HEK293 (cell line): ENCODE data around the gene TTLL3.

ENCODE experiments used
- CTCF ChIA-PET: fragments of 350-600 bp; formaldehyde crosslinking; extraction: SDS; loops from one replicate; lab custom pipeline; 2021; ENCODE audit warnings: antibody characterized with exemption; lab: Yijun Ruan, JAX
- POLR2A ChIA-PET: fragments of 300-600 bp; formaldehyde crosslinking; extraction: SDS; loops from one replicate; lab custom pipeline; 2020; ENCODE audit warnings: antibody characterized with exemption, inconsistent platforms; lab: Yijun Ruan, JAX
- H3K27ac ChIP-seq: fragments of 200-500 bp; sonication (Bioruptor generic); 2 replicates; pipeline ENCODE4 v1.5.1; 2014; ENCODE audit warnings: low read depth, low read length, control low read depth, inconsistent platforms; ENCODE audit errors: extremely low read depth
- H3K36me3 ChIP-seq, 2 experiments: fragments of 200-500 bp in 1 of 2; sonication (Bioruptor generic) in 1 of 2; 1 replicate in 1 of 2; 2 replicates in 1 of 2; pipeline ENCODE4 v1.5.1; 2014 to 2017; ENCODE audit warnings: inconsistent platforms in 2 of 2, low read length in 2 of 2; ENCODE audit not compliant: control insufficient read depth in 2 of 2, insufficient read depth in 1 of 2
- H3K4me1 ChIP-seq: fragments of 200-500 bp; sonication (Bioruptor generic); 2 replicates; pipeline ENCODE4 v1.5.1; 2014; ENCODE audit warnings: mild to moderate bottlenecking, low read length, inconsistent platforms; ENCODE audit not compliant: control insufficient read depth, insufficient read depth
- H3K4me3 ChIP-seq: 2 replicates; pipeline ENCODE4 v1.5.1; 2011; ENCODE audit warnings: low read depth, mild to moderate bottlenecking, control low read depth, low read length, moderate library complexity
- H3K9me3 ChIP-seq: fragments of 200-500 bp; sonication (Bioruptor generic); 2 replicates; pipeline ENCODE4 v1.5.1; 2014; ENCODE audit warnings: low read depth, low read length, inconsistent platforms; ENCODE audit not compliant: control insufficient read depth, insufficient read depth
- GLIS1 ChIP-seq: fragments of 450-650 bp; formaldehyde crosslinking; IDR thresholded peaks from 2 replicates; pipeline ENCODE4 v1.5.1; 2016; ENCODE audit warnings: missing biosample characterization, missing genetic modification characterization
- KLF8 ChIP-seq: fragments of 450-650 bp; formaldehyde crosslinking; IDR thresholded peaks from 2 replicates; pipeline ENCODE4 v1.5.1; 2016; ENCODE audit warnings: missing biosample characterization, missing genetic modification characterization
- SCRT2 ChIP-seq: fragments of 450-650 bp; formaldehyde crosslinking; IDR thresholded peaks from 2 replicates; pipeline ENCODE4 v1.5.1; 2016; ENCODE audit warnings: missing biosample characterization, missing genetic modification characterization
- ZBTB11 ChIP-seq: fragments of 450-650 bp; formaldehyde crosslinking; conservative IDR thresholded peaks from 2 replicates; pipeline ENCODE4 v1.5.1; 2016; ENCODE audit warnings: low read depth, missing biosample characterization, missing genetic modification characterization
- ZBTB44 ChIP-seq: fragments of 450-650 bp; IDR thresholded peaks from 2 replicates; pipeline ENCODE4 v1.5.1; 2018; ENCODE audit warnings: missing biosample characterization, mild to moderate bottlenecking, missing genetic modification characterization
- ZFHX2 ChIP-seq: fragments of 450-650 bp; formaldehyde crosslinking; conservative IDR thresholded peaks from 2 replicates; pipeline ENCODE4 v1.5.1; 2016; ENCODE audit warnings: missing biosample characterization, missing genetic modification characterization
- ZNF140 ChIP-seq: fragments of 450-650 bp; formaldehyde crosslinking; IDR thresholded peaks from 2 replicates; pipeline ENCODE4 v1.5.1; 2016; ENCODE audit warnings: missing biosample characterization, missing genetic modification characterization
- ZNF155 ChIP-seq: fragments of 450-650 bp; formaldehyde crosslinking; IDR thresholded peaks from 2 replicates; pipeline ENCODE4 v1.5.1; 2016; ENCODE audit warnings: missing biosample characterization, missing genetic modification characterization
- ZNF174 ChIP-seq: fragments of 450-650 bp; formaldehyde crosslinking; IDR thresholded peaks from 2 replicates; pipeline ENCODE4 v1.5.0; 2017; ENCODE audit warnings: missing biosample characterization, mild to moderate bottlenecking, missing genetic modification characterization
- ZNF223 ChIP-seq: fragments of 450-650 bp; formaldehyde crosslinking; IDR thresholded peaks from 2 replicates; pipeline ENCODE4 v1.5.1; 2016; ENCODE audit warnings: missing biosample characterization, missing genetic modification characterization
- ZNF26 ChIP-seq: fragments of 450-650 bp; formaldehyde crosslinking; IDR thresholded peaks from 2 replicates; pipeline ENCODE4 v1.5.1; 2016; ENCODE audit warnings: missing biosample characterization, missing genetic modification characterization
- ZNF280C ChIP-seq: fragments of 450-650 bp; formaldehyde crosslinking; IDR thresholded peaks from 2 replicates; pipeline ENCODE4 v1.5.1; 2016; ENCODE audit warnings: missing biosample characterization, missing genetic modification characterization
- ZNF639 ChIP-seq: fragments of 450-650 bp; formaldehyde crosslinking; IDR thresholded peaks from 2 replicates; pipeline ENCODE4 v1.5.1; 2016; ENCODE audit warnings: missing biosample characterization, missing genetic modification characterization
- ZNF704 ChIP-seq: fragments of 450-650 bp; formaldehyde crosslinking; IDR thresholded peaks from 2 replicates; pipeline ENCODE4 v1.5.1; 2016; ENCODE audit warnings: missing biosample characterization, missing genetic modification characterization
- ZSCAN30 ChIP-seq: fragments of 450-650 bp; IDR thresholded peaks from 2 replicates; pipeline ENCODE4 v1.5.1; 2018; ENCODE audit warnings: missing biosample characterization, mild to moderate bottlenecking, missing genetic modification characterization, moderate library complexity
- TF ChIP-seq, protein P1 (sequence below): fragments of 450-650 bp; formaldehyde crosslinking; IDR thresholded peaks from 2 replicates; pipeline ENCODE4 v1.5.1; 2016; ENCODE audit warnings: missing biosample characterization, missing genetic modification characterization
- TF ChIP-seq, protein P2 (sequence below): fragments of 450-650 bp; formaldehyde crosslinking; IDR thresholded peaks from 2 replicates; pipeline ENCODE4 v1.5.1; 2017; ENCODE audit warnings: missing biosample characterization, missing genetic modification characterization

The TTLL3 gene

DNA sequence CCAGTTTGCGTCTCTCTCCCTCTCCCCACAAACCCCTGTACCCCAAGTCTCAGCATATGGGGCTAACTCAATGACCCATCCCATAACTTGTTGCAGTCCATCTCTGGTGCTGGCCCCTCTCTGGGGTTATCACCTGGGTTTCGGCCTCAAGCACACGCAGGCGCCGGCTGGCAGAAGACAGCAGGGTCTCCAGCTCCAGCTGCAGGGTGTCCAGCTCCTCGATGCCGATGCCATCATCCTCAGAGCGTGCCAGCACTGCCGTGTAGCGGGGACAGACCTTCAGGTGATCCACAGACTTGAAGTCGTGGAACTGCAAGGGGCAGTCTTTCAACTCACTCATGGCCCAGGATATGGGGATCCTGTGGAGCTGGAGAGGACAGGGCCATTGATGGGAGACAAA is 18.9 kb upstream of the TTLL3 start:
- CTCF ChIA-PET: interaction anchor here (0.7 kb wide), 1 partner anchor 155 kb away, joined by 3 read pairs; no protein-coding TSS in a partner anchor
- Histone ChIP-seq H3K4me1 (no peaks in the 10 kb centered on the region), H3K36me3 (peaks cover 10 to 60% of the 10 kb centered on the region in 2 experiments; a peak in 2 of 3 replicates), H3K4me3 (no peak overlapping the region), H3K27ac (no peak overlapping the region), H3K9me3 (no peaks in the 10 kb centered on the region)
- POLR2A ChIA-PET: interaction anchor here (0.7 to 1.0 kb wide), 2 partner anchors 15 to 21 kb away, joined by 3 read pairs; partner anchors contain the start of gene CAMK1
- no peak for TF ChIP-seq ZFHX2
- TF ChIP-seq SCRT2 (tag by site-specific recombination): 0 out of 2 replicates have a peak, but pooled peaks have one; percentile 51

- Histone ChIP-seq H3K36me3 (peaks cover 10 to 56% of the 10 kb centered on the region in 2 experiments; a peak in 2 of 3 replicates), H3K27ac (peak overlapping the region; percentile 97)
- POLR2A ChIA-PET: interaction anchor here (0.7 to 2.0 kb wide), 12 partner anchors 8 to 456 kb away, joined by 3 to 18 read pairs (median 6); partner anchors contain the start of genes BRPF1, CAMK1, CRELD1 and OGG1
- TF ChIP-seq GLIS1 (tag by site-specific recombination): no peak
- 0 out of 2 replicates have a peak, but pooled peaks have one; percentile 22 for TF ChIP-seq ZSCAN30 (tag by site-specific recombination)
- TF ChIP-seq, protein P1, sequence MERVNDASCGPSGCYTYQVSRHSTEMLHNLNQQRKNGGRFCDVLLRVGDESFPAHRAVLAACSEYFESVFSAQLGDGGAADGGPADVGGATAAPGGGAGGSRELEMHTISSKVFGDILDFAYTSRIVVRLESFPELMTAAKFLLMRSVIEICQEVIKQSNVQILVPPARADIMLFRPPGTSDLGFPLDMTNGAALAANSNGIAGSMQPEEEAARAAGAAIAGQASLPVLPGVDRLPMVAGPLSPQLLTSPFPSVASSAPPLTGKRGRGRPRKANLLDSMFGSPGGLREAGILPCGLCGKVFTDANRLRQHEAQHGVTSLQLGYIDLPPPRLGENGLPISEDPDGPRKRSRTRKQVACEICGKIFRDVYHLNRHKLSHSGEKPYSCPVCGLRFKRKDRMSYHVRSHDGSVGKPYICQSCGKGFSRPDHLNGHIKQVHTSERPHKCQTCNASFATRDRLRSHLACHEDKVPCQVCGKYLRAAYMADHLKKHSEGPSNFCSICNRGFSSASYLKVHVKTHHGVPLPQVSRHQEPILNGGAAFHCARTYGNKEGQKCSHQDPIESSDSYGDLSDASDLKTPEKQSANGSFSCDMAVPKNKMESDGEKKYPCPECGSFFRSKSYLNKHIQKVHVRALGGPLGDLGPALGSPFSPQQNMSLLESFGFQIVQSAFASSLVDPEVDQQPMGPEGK: no peak
- no peak for TF ChIP-seq ZNF704 (tag by site-specific recombination)
- TF ChIP-seq KLF8 (tag by site-specific recombination): no peak
- no peak for TF ChIP-seq ZBTB11 (tag by site-specific recombination)
- no peak for TF ChIP-seq ZNF140 (tag by site-specific recombination)
- TF ChIP-seq ZBTB44 (tag by site-specific recombination): no peak
- no peak for TF ChIP-seq ZNF26 (tag by site-specific recombination)
- TF ChIP-seq ZNF639 (tag by site-specific recombination): no peak
- no peak for TF ChIP-seq ZNF280C (tag by site-specific recombination)
- TF ChIP-seq, protein P2, sequence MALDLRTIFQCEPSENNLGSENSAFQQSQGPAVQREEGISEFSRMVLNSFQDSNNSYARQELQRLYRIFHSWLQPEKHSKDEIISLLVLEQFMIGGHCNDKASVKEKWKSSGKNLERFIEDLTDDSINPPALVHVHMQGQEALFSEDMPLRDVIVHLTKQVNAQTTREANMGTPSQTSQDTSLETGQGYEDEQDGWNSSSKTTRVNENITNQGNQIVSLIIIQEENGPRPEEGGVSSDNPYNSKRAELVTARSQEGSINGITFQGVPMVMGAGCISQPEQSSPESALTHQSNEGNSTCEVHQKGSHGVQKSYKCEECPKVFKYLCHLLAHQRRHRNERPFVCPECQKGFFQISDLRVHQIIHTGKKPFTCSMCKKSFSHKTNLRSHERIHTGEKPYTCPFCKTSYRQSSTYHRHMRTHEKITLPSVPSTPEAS (tag by site-specific recombination): no peak
- TF ChIP-seq ZNF223: no peak
- TF ChIP-seq ZNF174 (tag by site-specific recombination): no peak
- no peak for TF ChIP-seq ZNF155
Observed at GRCh38 chr3:9791790-9792404, 18.2 kb upstream of the TTLL3 start.

More at GRCh38 chr3:9791790-9792404, 18.2 kb upstream of the TTLL3 start:
- CTCF ChIA-PET: interaction anchor here (1.1 to 1.3 kb wide), 2 partner anchors 35 to 155 kb away, joined by 3 to 5 read pairs; no protein-coding TSS in a partner anchor
- Histone ChIP-seq H3K4me3 (peak overlapping the region; percentile 83), H3K9me3 (no peaks in the 10 kb centered on the region), H3K4me1 (no peaks in the 10 kb centered on the region)
